Retina (tissue), 1 donor: ENCODE data around the gene LRRC56.

ENCODE experiments used
- DNase-seq: peaks from one replicate; pipeline ENCODE4 v3.0.0-alpha.2; 2016

The LRRC56 gene

GRCh38 chr11:544817-545166 lies 7.5 kb downstream of the LRRC56 start:
- no peak for DNase-seq

GRCh38 chr11:545171-545570 lies 7.8 kb downstream of the LRRC56 start:
- no peak for DNase-seq

- no peak for DNase-seq
Measured at GRCh38 chr11:548700-549603, 11.6 kb downstream of the LRRC56 start.

GRCh38 chr11:550021-550745 lies 12.9 kb downstream of the LRRC56 start:
- DNase-seq: no peak

GRCh38 chr11:550746-551085 lies 13.4 kb downstream of the LRRC56 start:
- no peak for DNase-seq

GRCh38 chr11:551131-551530 lies 13.8 kb downstream of the LRRC56 start:
- no peak for DNase-seq

- DNase-seq: no peak
Measured at GRCh38 chr11:551596-551995, 14.3 kb downstream of the LRRC56 start.

- DNase-seq: no peak
Measured at GRCh38 chr11:553083-553987, 16.0 kb downstream of the LRRC56 start.

GRCh38 chr11:553988-554340 lies 16.6 kb downstream of the LRRC56 start:
- DNase-seq: no peak

GRCh38 chr11:554428-555226 lies 17.3 kb downstream of the LRRC56 start:
- DNase-seq: peak; percentile 66

GRCh38 chr11:555227-555779 lies 18.0 kb downstream of the LRRC56 start:
- DNase-seq: peak; percentile 66

- DNase-seq: peak; percentile 46
Measured at GRCh38 chr11:555780-556661, 18.7 kb downstream of the LRRC56 start.

GRCh38 chr11:556662-557256 lies 19.4 kb downstream of the LRRC56 start:
- no peak for DNase-seq

- peak; percentile 3 for DNase-seq
Measured at GRCh38 chr11:557328-558132, 20.2 kb downstream of the LRRC56 start.

- DNase-seq: no peak
Measured at GRCh38 chr11:558503-558902, 21.2 kb downstream of the LRRC56 start.

GRCh38 chr11:559020-559620 lies 21.8 kb downstream of the LRRC56 start:
- no peak for DNase-seq

GRCh38 chr11:559712-560304 lies 22.5 kb downstream of the LRRC56 start:
- no peak for DNase-seq

- DNase-seq: peak; percentile 86
Measured at GRCh38 chr11:560305-561147, 23.2 kb downstream of the LRRC56 start, which contains the start of the genes LMNTD2 and RASSF7. Gene LMNTD2 (minus strand): TSS chr11:560738. CDS start chr11:560716, 22 bp downstream. Gene RASSF7 (plus strand): TSS chr11:560970. CDS start chr11:561769, 799 bp downstream.
